Prostate gland (tissue), 2 donors: ENCODE data around the gene CPLANE2. TPM values are rescaled to one million over a fixed set of nuclear protein-coding genes. Genes with fewer than 3 reads are reported as not detected.

ENCODE experiments used
- DNase-seq: peaks from one replicate; pipeline ENCODE4 v3.0.0-alpha.2; 2019; ENCODE audit warnings: low spot score
- H3K27ac ChIP-seq, 2 donors: fragments of 200-600 bp; sonication (generic); 2 replicates each; pipeline ENCODE4 v1.5.1; 2017 to 2019
- H3K27me3 ChIP-seq: fragments of 200-600 bp; sonication (generic); replicated peaks from 2 replicates; pipeline ENCODE4 v1.5.1; 2019; ENCODE audit not compliant: insufficient read depth
- H3K36me3 ChIP-seq, 2 donors: fragments of 200-600 bp; sonication (generic); 1 replicate in 1 of 2; 2 replicates in 1 of 2; pipeline versions ENCODE4 v1.5.1 to v1.8.1; 2017 to 2019
- H3K4me1 ChIP-seq: fragments of 200-600 bp; sonication (generic); replicated peaks from 2 replicates; pipeline ENCODE4 v1.5.1; 2019
- H3K4me3 ChIP-seq, 2 donors: fragments of 200-600 bp; sonication (generic); 2 replicates each; pipeline ENCODE4 v1.5.1; 2017 to 2019
- H3K9me3 ChIP-seq: fragments of 200-600 bp; sonication (generic); 2 replicates; pipeline ENCODE4 v1.5.1; 2017
- CTCF ChIP-seq, 4 experiments: fragments of 200-600 bp in 2 of 4; fragments of 450-650 bp in 2 of 4; sonication (generic) in 2 of 4; IDR thresholded peaks; 1 replicate in 3 of 4; 2 replicates in 1 of 4; pipeline ENCODE4 v1.5.1; 2016 to 2019; ENCODE audit warnings: antibody characterized with exemption in 4 of 4, mild to moderate bottlenecking in 2 of 4, moderate library complexity in 2 of 4
- POLR2A ChIP-seq: fragments of 450-650 bp; IDR thresholded peaks from one replicate; pipeline ENCODE4 v1.6.1; 2016; ENCODE audit warnings: antibody characterized with exemption, mild to moderate bottlenecking
- POLR2AphosphoS5 ChIP-seq: sonication (generic); formaldehyde crosslinking; IDR thresholded peaks from one replicate; pipeline ENCODE4 v1.6.1; 2017; ENCODE audit warnings: antibody characterized with exemption
- WGBS: methylation state at CpG from one replicate; pipeline ENCODE4 v1.1.5; 2018; 5-methylcytosine and 5-hydroxymethylcytosine counted together
- intact Hi-C: fragments of 100-400 bp; cut with DNase I; formaldehyde crosslinking; loops from one replicate; pipeline ENCODE4 v1.14.2; 2022
- total RNA-seq, 2 donors: library from RNA; depleted of rRNA; stranded (reverse); fragments of >200 nt; gene quantifications; one replicate each; pipeline ENCODE4 v1.1.0, GENCODE V29; 2016

CPLANE2 gene
- total RNA-seq, 2 donors from 2014 or later = 5.5 to 12.9 TPM

GRCh38 chr1:16231331-16232315 is 5.4 kb downstream of the CPLANE2 start:
- TF ChIP-seq POLR2A (no peak), POLR2AphosphoS5 (no peak), CTCF (IDR thresholded peaks at IDR 0.05) (no peak)
- peaks cover 6% of the 10 kb centered on the region for H3K4me1 ChIP-seq
- no peaks in the 10 kb centered on the region for H3K9me3 ChIP-seq
- 88% methylated on average over 35 of the region's 35 CpGs for WGBS
- H3K36me3 ChIP-seq = no peaks in the 10 kb centered on the region
- no peaks in the 10 kb centered on the region for H3K27me3 ChIP-seq
- H3K4me3 ChIP-seq = no peak overlapping the region
- intact Hi-C loops = no loop called here
- no peak for DNase-seq
- H3K27ac ChIP-seq = no peak overlapping the region

- 89% methylated on average over 13 of the region's 13 CpGs for WGBS
- H3K27me3 ChIP-seq = no peaks in the 10 kb centered on the region
- no peak for TF ChIP-seq CTCF (IDR thresholded peaks at IDR 0.05)
- no peak for TF ChIP-seq POLR2A
- no peak for TF ChIP-seq POLR2AphosphoS5
- H3K9me3 ChIP-seq = no peaks in the 10 kb centered on the region
- no peak overlapping the region for H3K4me3 ChIP-seq
- intact Hi-C loops = no loop called here
- H3K4me1 ChIP-seq = peaks cover under 1% of the 10 kb centered on the region
- no peaks in the 10 kb centered on the region for H3K36me3 ChIP-seq
- no peak overlapping the region for H3K27ac ChIP-seq
- no peak for DNase-seq
Measured at GRCh38 chr1:16230744-16231143, 6.2 kb downstream of the CPLANE2 start.

- Histone ChIP-seq H3K9me3 (no peaks in the 10 kb centered on the region), H3K27ac (no peak overlapping the region), H3K36me3 (no peaks in the 10 kb centered on the region), H3K27me3 (no peaks in the 10 kb centered on the region), H3K4me3 (no peak overlapping the region), H3K4me1 (no peaks in the 10 kb centered on the region)
- TF ChIP-seq POLR2A = no peak
- no peak for TF ChIP-seq POLR2AphosphoS5
- TF ChIP-seq CTCF (IDR thresholded peaks at IDR 0.05) = no peak
- no peak for DNase-seq
- intact Hi-C loops = no loop called here
- 86% methylated on average over 11 of the region's 13 CpGs for WGBS
Measured at GRCh38 chr1:16229976-16230740, 6.8 kb downstream of the CPLANE2 start.

GRCh38 chr1:16226490-16227179 is 10.3 kb downstream of the CPLANE2 start:
- H3K27ac ChIP-seq = no peak overlapping the region
- no peaks in the 10 kb centered on the region for H3K9me3 ChIP-seq
- H3K36me3 ChIP-seq = no peaks in the 10 kb centered on the region
- no peak for DNase-seq
- no peaks in the 10 kb centered on the region for H3K27me3 ChIP-seq
- H3K4me3 ChIP-seq = no peak overlapping the region
- intact Hi-C loops = no loop called here
- no peak for TF ChIP-seq CTCF (IDR thresholded peaks at IDR 0.05)
- TF ChIP-seq POLR2A = no peak
- no peak for TF ChIP-seq POLR2AphosphoS5
- no peaks in the 10 kb centered on the region for H3K4me1 ChIP-seq
- whole genome bisulfite sequencing = 23% methylated on average over 37 of the region's 46 CpGs
